IMR-90 (cell line): ENCODE results near the gene ALCAM. TPM values are rescaled to one million over a fixed set of nuclear protein-coding genes. Genes with fewer than 3 reads are reported as not detected.

ENCODE experiments used
- ATAC-seq: fragments of 200-7000 bp; cut with Tn5 transposase; 2 replicates; pipeline ENCODE4 v1.9.1; 2020; ENCODE audit warnings: low read depth, mild to moderate bottlenecking, moderate library complexity
- BruUV-seq: library from RNA; stranded (reverse); fragments of 400-500 nt; replicated peaks from 2 replicates; lab custom pipeline; 2021; lab: Mats Ljungman, UMichigan
- CTCF ChIA-PET: fragments of 300-600 bp; formaldehyde crosslinking; extraction: SDS; loops from one replicate; lab custom pipeline; 2021; ENCODE audit warnings: antibody characterized with exemption; lab: Yijun Ruan, JAX
- POLR2A ChIA-PET: fragments of 300-600 bp; sonication (Branson Sonifier 250); formaldehyde crosslinking; loops from one replicate; lab custom pipeline; 2022; ENCODE audit warnings: antibody characterized with exemption; ENCODE audit not compliant: unreplicated experiment; lab: Charles Lee
- DNase-seq: peaks from one replicate; pipeline ENCODE4 v3.0.0; 2013
- H2AFZ ChIP-seq: replicated peaks from 2 replicates; pipeline ENCODE3; 2013; ENCODE audit warnings: low read length, mild to moderate bottlenecking; ENCODE audit not compliant: poor library complexity
- H2AK5ac ChIP-seq: 2 replicates; pipeline ENCODE4 v1.6.1; 2013; ENCODE audit warnings: low read depth, low read length, inconsistent platforms
- H2AK9ac ChIP-seq: replicated peaks from 2 replicates; pipeline ENCODE3; 2013; ENCODE audit warnings: mild to moderate bottlenecking, low read depth, low read length, moderate library complexity; ENCODE audit not compliant: poor library complexity
- H2BK120ac ChIP-seq: 2 replicates; pipeline ENCODE4 v1.6.1; 2013; ENCODE audit warnings: low read depth, low read length, inconsistent platforms
- H2BK15ac ChIP-seq: 3 replicates; pipeline ENCODE4 v1.6.1; 2013; ENCODE audit warnings: low read depth, low read length, inconsistent platforms
- H2BK20ac ChIP-seq: 2 replicates; pipeline ENCODE4 v1.6.1; 2013; ENCODE audit warnings: low read depth, mild to moderate bottlenecking, inconsistent platforms, low read length, moderate library complexity
- H2BK5ac ChIP-seq: 2 replicates; pipeline ENCODE4 v1.6.1; 2013; ENCODE audit warnings: mild to moderate bottlenecking, low read depth, low read length, inconsistent platforms; ENCODE audit not compliant: poor library complexity, severe bottlenecking
- H3K14ac ChIP-seq: replicated peaks from 2 replicates; pipeline ENCODE4 v1.6.1; 2013; ENCODE audit warnings: low read depth, low read length, inconsistent platforms
- H3K18ac ChIP-seq: 2 replicates; pipeline ENCODE4 v1.6.1; 2013; ENCODE audit warnings: low read depth, low read length, control low read depth
- H3K23ac ChIP-seq: 2 replicates; pipeline ENCODE4 v1.6.1; 2013; ENCODE audit warnings: low read depth, low read length, inconsistent platforms
- H3K27ac ChIP-seq: 2 replicates; pipeline ENCODE4 v1.5.1; 2013; ENCODE audit warnings: mild to moderate bottlenecking, control low read depth, low read length; ENCODE audit not compliant: insufficient read depth
- H3K27me3 ChIP-seq: 2 replicates; pipeline ENCODE4 v1.6.1; 2013; ENCODE audit warnings: low read length; ENCODE audit not compliant: control insufficient read depth, insufficient read depth
- H3K36me3 ChIP-seq: 2 replicates; pipeline ENCODE4 v1.6.1; 2013; ENCODE audit warnings: low read length, mixed read lengths; ENCODE audit not compliant: control insufficient read depth, insufficient read depth
- H3K4ac ChIP-seq: 2 replicates; pipeline ENCODE4 v1.6.1; 2013; ENCODE audit warnings: low read depth, low read length, inconsistent platforms
- H3K4me1 ChIP-seq: 2 replicates; pipeline ENCODE4 v1.6.1; 2013; ENCODE audit warnings: low read length, mixed read lengths; ENCODE audit not compliant: control insufficient read depth, insufficient read depth
- H3K4me2 ChIP-seq: 2 replicates; pipeline ENCODE4 v1.6.1; 2013; ENCODE audit warnings: low read depth, mild to moderate bottlenecking, control low read depth, low read length, moderate library complexity
- H3K4me3 ChIP-seq: 2 replicates; pipeline ENCODE4 v1.5.1; 2013; ENCODE audit warnings: low read depth, mild to moderate bottlenecking, control low read depth, low read length, moderate library complexity; ENCODE audit not compliant: insufficient read depth
- H3K56ac ChIP-seq: 2 replicates; pipeline ENCODE4 v1.6.1; 2013; ENCODE audit warnings: low read length, inconsistent platforms; ENCODE audit not compliant: insufficient read depth; ENCODE audit errors: extremely low read depth
- H3K79me1 ChIP-seq, 2 experiments: 2 replicates each; pipeline ENCODE4 v1.6.1; 2013; ENCODE audit warnings: low read length in 2 of 2, inconsistent platforms in 1 of 2, low read depth in 1 of 2
- H3K9ac ChIP-seq: 2 replicates; pipeline ENCODE4 v1.6.1; 2013; ENCODE audit warnings: low read depth, low read length, control low read depth
- H3K9me1 ChIP-seq: 2 replicates; pipeline ENCODE4 v1.6.1; 2013; ENCODE audit warnings: low read length, inconsistent platforms; ENCODE audit not compliant: insufficient read depth
- H3K9me3 ChIP-seq: 2 replicates; pipeline ENCODE4 v1.6.1; 2013; ENCODE audit warnings: low read length; ENCODE audit not compliant: control insufficient read depth, insufficient read depth
- H4K20me1 ChIP-seq: 2 replicates; pipeline ENCODE4 v1.6.1; 2013; ENCODE audit warnings: low read length, inconsistent platforms; ENCODE audit not compliant: insufficient read depth
- H4K5ac ChIP-seq: 2 replicates; pipeline ENCODE4 v1.6.1; 2013; ENCODE audit warnings: mild to moderate bottlenecking, low read depth, low read length, control low read depth
- H4K8ac ChIP-seq, 2 experiments: 2 replicates each; pipeline ENCODE4 v1.6.1; 2013; ENCODE audit warnings: low read depth in 2 of 2, low read length in 2 of 2, control low read depth in 1 of 2, inconsistent platforms in 1 of 2
- H4K91ac ChIP-seq: 2 replicates; pipeline ENCODE4 v1.6.1; 2013; ENCODE audit warnings: low read depth, low read length, inconsistent platforms; ENCODE audit not compliant: insufficient read depth
- BHLHE40 ChIP-seq: fragments of 150-350 bp; IDR thresholded peaks from 2 replicates; pipeline ENCODE4 v1.6.1; 2016; ENCODE audit warnings: mild to moderate bottlenecking, low read depth, low read length
- CEBPB ChIP-seq: IDR thresholded peaks from 2 replicates; pipeline ENCODE4 v1.6.1; 2012; ENCODE audit warnings: low read depth, low read length, improper control_type of control experiment
- CTCF ChIP-seq: conservative IDR thresholded peaks from 2 replicates; pipeline ENCODE4 v1.5.1; 2012; ENCODE audit warnings: mild to moderate bottlenecking, low read depth, low read length, improper control_type of control experiment
- ELK1 ChIP-seq: fragments of 150-350 bp; IDR thresholded peaks from 2 replicates; pipeline ENCODE4 v1.6.1; 2016; ENCODE audit warnings: low read depth, mild to moderate bottlenecking, low read length, moderate library complexity, borderline replicate concordance
- FOS ChIP-seq: fragments of 150-350 bp; IDR thresholded peaks from 2 replicates; pipeline ENCODE4 v1.6.1; 2016; ENCODE audit warnings: low read depth, low read length
- MAFK ChIP-seq: IDR thresholded peaks from 2 replicates; pipeline ENCODE4 v1.6.1; 2012; ENCODE audit warnings: low read depth, low read length, improper control_type of control experiment
- MAZ ChIP-seq: IDR thresholded peaks from 2 replicates; pipeline ENCODE4 v1.6.1; 2012; ENCODE audit warnings: low read depth, mild to moderate bottlenecking, low read length, improper control_type of control experiment, moderate library complexity, borderline replicate concordance
- NFE2L2 ChIP-seq: fragments of 150-350 bp; IDR thresholded peaks from 2 replicates; pipeline ENCODE4 v1.6.1; 2016; ENCODE audit warnings: low read depth, mild to moderate bottlenecking, low read length
- POLR2A ChIP-seq: IDR thresholded peaks from 2 replicates; pipeline ENCODE4 v1.6.1; 2012; ENCODE audit warnings: mild to moderate bottlenecking, low read depth, low read length
- RAD21 ChIP-seq: IDR thresholded peaks from 2 replicates; pipeline ENCODE4 v1.6.1; 2012; ENCODE audit warnings: low read length, improper control_type of control experiment
- RCOR1 ChIP-seq: IDR thresholded peaks from 2 replicates; pipeline ENCODE4 v1.6.1; 2012; ENCODE audit warnings: mild to moderate bottlenecking, low read length, improper control_type of control experiment; ENCODE audit not compliant: insufficient replicate concordance
- RFX5 ChIP-seq: IDR thresholded peaks from 2 replicates; pipeline ENCODE4 v1.8.0; 2012; ENCODE audit warnings: low read depth, mild to moderate bottlenecking, low read length, moderate library complexity
- USF2 ChIP-seq: fragments of 150-350 bp; IDR thresholded peaks from 2 replicates; pipeline ENCODE4 v1.6.1; 2017; ENCODE audit warnings: mild to moderate bottlenecking, antibody characterized with exemption, low read length, low read depth
- dilution Hi-C: fragments of 300-500 bp; cut with HindIII; formaldehyde crosslinking; loops from one replicate; pipeline ENCODE4 v1.14.3; 2018; ENCODE audit warnings: low sequenced_read_pairs; ENCODE audit not compliant: unreplicated experiment
- in situ Hi-C: fragments of 300-500 bp; cut with MboI; formaldehyde crosslinking; loops from 3 replicates; pipeline ENCODE4 v1.14.3; 2019; ENCODE audit warnings: low sequenced_read_pairs, inconsistent platforms, mixed read lengths
- intact Hi-C: fragments of 100-400 bp; cut with micrococcal nuclease; formaldehyde crosslinking; loops from 2 replicates; pipeline ENCODE4 v1.10.0; 2022
- polyA plus RNA-seq, 3 experiments: library from polyadenylated mRNA; depleted of rRNA; stranded (reverse); fragments of >200 nt; gene quantifications; 2 replicates each; pipeline ENCODE4 v1.2.3, GENCODE V29; 2012; ENCODE audit warnings: low replicate concordance in 1 of 3
- total RNA-seq: library from RNA; depleted of rRNA; stranded (reverse); fragments of >200 nt; gene quantifications from 2 replicates; pipeline ENCODE4 v1.2.3, GENCODE V29; 2012

Gene ALCAM
- total and polyA plus RNA-seq, 2 of the 4 experiments (the other 2 are of a cell fraction), result 117 to 423 TPM

- Histone ChIP-seq H4K8ac (no peak overlapping the region), H3K4ac (no peak overlapping the region), H2BK15ac (no peak overlapping the region), H2BK5ac (no peak overlapping the region), H3K18ac (no peak overlapping the region), H3K4me2 (no peak overlapping the region), H3K36me3 (no peaks in the 10 kb centered on the region), H3K14ac (no peak overlapping the region), H2AK9ac (no peak overlapping the region), H4K91ac (no peak overlapping the region), H3K4me1 (no peaks in the 10 kb centered on the region; the same call in 1 of the 2 replicates), H3K9me1 (no peaks in the 10 kb centered on the region), H2AK5ac (no peak overlapping the region), H2BK120ac (no peak overlapping the region), H3K27me3 (no peaks in the 10 kb centered on the region), H3K9me3 (no peaks in the 10 kb centered on the region), H3K23ac (no peak overlapping the region), H4K20me1 (no peaks in the 10 kb centered on the region), H3K4me3 (no peak overlapping the region), H4K5ac (no peak overlapping the region), H3K9ac (no peak overlapping the region), H2AFZ (no peak overlapping the region), H2BK20ac (no peak overlapping the region), H3K56ac (no peak overlapping the region), H3K79me1 (no peaks in the 10 kb centered on the region), H3K27ac (no peak overlapping the region)
- CTCF ChIA-PET, result no interaction called here
- DNase-seq, result peak; percentile 6
- POLR2A ChIA-PET, result no interaction called here
- intact Hi-C loops, result loop anchor here (5.0 kb wide), 1 partner anchor 35 kb away; no protein-coding TSS in a partner anchor
- BruUV-seq, result no TSS peak
- TF ChIP-seq CTCF (no peak), FOS (no peak), MAZ (no peak), NFE2L2 (no peak), RFX5 (no peak), RAD21 (no peak), RCOR1 (no peak), USF2 (no peak), BHLHE40 (no peak), ELK1 (no peak), MAFK (no peak), POLR2A (no peak), CEBPB (no peak)
- dilution Hi-C loops, result no loop called here
- in situ Hi-C loops, result no loop called here
- no peak for ATAC-seq
Measured at GRCh38 chr3:105327662-105328337, 38.9 kb upstream of the ALCAM start.
